GM18907 (cell line): ENCODE results near the gene AUNIP.

Source experiments
- ATAC-seq: cut with Tn5 transposase; IDR thresholded peaks from one replicate; pipeline ENCODE4 v1.9.1; 2021; ENCODE audit warnings: mild to moderate bottlenecking, moderate library complexity; ENCODE audit not compliant: unreplicated experiment

The AUNIP gene

GRCh38 chr1:25833158-25833557 is 26.1 kb downstream of the AUNIP start:
- no peak for ATAC-seq

DNA sequence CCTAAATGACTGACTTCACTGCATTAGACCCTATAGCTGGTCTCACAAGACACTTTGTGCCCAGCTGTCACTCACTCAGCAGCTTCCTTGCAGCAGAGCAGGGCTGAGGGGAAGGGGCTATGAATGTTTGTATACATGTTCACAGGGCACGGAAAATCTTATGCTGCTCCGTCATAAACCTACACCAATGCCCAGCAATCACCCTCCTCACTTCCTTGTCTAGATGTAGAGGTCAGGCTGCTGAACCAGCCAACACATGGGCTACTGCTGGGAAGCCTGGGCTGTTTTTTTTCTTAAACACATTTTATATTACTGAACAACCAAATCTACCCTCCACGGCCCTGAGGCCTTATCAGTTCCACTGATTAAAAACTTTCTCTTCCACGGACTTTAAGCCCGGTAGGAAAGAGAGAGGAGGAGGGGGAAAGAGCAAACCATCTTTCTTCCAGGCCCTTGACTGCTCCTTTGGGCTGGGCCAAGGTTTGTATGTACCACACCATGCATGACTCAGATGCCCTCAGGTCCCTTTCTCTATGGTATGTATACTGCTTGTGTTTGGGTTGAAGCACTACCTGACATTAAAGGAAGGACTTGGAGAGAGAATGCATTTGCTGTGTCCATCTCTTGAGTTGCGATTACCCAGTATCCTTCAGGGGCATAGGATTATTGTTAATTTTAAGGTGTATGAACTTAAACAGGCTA is 26.8 kb downstream of the AUNIP start:
- no peak for ATAC-seq

GRCh38 chr1:25831569-25832196 is 27.6 kb downstream of the AUNIP start:
- ATAC-seq = no peak

DNA sequence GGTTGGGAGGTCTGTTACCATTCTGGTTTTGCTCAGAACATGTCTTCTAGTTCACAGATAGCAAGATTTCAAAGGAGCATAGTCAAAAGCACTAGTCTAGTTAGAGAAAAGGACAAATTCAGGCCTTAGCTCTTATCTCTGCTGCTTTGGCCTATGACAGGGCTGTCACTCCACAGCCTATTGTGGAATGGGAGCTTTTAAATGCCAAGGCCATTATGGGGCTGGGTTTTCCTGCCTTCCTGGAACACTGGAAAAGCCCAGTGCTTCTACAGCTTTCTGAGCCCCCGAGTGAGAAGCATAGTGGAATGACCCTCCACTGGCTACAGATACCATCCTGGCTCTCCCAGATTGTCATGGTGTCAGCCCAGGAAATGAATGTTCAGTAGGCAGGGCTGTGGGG is 30.2 kb downstream of the AUNIP start:
- ATAC-seq = no peak

DNA sequence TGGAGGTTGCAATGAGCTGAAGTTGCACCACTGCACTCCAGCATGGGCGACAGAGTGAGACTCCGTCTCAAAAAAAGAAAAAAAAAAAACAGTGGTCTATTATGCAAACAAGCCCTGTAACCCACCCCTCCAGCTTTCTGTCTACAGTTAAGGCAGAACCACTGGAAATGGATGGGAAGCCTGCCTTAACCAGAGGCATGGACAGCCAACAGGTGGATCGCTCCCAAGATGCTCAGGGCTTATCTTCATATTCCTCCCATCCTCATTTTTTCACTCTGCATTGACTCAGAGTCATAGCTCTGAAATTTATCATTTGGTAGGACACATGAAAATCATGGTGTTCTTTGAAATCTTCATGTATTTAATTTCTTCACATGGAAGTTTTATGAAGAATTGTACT is 30.8 kb downstream of the AUNIP start:
- ATAC-seq = no peak

- ATAC-seq = no peak
Observed at GRCh38 chr1:25826571-25826970, 32.7 kb downstream of the AUNIP start.

DNA sequence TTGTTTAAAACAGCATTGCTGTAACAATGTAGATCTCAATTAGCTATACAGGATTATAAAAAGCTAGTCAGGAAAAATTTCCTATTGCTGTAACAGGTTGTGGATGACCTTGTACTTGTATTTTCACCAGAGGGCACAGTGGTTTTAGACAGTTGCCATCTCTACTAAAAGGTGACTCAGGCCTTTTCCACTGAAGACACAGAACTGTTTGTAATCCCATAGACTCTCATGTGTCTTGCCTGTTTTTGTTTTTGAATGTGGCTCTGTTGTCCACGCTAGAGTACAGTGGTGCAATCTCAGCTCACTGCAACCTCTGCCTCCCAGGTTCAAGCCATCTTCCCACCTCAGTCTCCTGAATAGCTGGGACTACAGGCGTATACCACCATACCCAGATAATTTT is 33.7 kb downstream of the AUNIP start:
- ATAC-seq = no peak

GRCh38 chr1:25821630-25822091 is 37.6 kb downstream of the AUNIP start:
- ATAC-seq = no peak

DNA sequence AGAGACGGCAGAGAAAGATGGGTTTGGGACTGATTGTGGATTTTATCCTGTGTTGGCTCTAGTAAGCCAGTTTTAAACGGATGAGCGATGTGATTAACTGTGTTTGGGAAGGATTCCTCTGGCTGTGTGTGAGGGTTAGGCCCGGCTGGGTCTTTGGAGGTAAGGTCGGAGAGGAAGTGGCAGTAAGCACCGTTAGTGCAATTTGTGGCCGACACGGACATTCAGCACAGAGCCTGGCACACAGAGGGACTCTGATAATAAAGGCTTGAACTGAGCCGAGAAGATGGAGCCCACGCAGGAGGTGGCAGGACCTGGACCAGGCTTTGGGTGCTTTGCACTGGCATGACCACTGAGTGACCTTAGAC is 38.2 kb downstream of the AUNIP start:
- no peak for ATAC-seq

DNA sequence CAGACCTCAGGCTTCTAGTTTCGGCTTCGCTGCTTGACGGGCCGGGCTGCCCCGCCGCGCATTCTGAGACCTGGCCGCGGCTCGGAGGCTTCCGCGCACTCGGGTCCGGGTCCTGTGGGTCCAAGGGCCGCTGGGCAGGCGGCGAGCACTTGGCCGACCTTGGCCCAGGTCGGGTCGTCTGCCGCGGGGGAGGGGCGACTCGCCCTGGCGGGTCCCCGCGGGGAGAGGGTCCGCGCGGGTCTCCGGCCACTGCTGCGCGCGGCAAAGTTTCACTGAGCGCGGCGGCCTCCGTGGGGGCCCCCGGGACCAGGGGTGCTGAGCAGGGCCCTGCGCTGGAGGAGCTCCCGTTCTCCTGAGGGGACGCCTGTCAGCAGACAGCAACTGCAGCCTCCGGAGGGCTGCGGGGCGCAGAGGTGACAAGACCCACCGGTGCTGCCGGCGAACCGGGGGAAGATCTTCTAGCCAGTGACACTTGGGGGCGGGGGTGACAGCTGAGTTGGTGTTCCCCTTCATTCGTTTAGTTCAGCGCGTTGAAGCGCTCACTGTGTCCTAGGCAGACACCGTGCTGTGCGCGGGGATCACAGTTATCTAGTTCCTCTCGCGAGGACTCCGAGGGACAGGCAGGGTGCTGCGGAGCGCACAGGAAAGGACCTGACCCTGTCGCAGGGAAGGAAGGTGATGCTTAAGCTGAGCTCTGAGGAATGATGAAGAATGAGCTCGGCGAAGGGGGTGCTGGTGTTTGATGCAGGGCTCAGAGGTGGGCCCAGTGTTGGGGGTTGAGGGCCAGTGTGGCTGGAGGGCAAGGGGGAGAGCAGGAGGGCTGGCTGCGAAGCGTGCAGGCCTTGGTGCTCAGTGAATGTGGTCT is 38.8 kb downstream of the AUNIP start:
- peak; percentile 50 for ATAC-seq

DNA sequence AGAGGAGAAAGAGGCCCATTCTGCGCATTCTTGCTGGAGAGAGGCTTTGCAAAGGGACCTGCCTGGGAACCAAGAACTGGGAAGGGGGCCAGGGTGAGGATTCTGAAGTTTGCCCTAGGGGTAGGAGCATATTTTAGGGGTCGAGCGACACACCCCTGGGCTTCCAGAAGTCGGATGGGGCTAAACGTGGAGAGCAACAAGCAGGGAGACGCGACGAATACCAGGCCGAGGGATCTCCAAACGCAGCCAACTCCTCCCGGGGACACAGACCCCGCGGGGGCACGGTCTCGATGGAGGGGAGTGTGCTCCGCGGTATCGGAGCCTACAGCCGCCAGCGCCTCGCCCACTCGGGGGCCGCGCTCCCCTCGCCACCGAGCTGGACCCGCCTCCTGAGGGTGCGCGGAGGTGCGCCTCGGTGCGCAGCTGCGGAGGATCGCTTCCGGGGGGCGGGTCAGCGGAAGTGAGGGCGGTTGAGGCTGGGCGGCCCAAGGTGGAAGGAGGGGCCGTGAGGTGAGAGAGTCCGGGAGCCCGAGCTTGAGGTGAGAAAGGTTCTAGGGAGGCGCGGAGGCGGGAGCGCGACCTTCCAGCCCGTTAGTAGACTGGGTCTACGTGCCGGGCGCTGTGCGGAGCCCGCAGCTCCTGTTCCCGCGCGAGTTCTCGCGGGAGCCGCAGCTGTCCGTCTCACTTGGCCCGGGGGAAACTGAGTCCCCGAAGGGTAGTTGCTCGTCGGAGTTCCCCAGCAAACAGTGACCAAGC is 39.6 kb downstream of the AUNIP start, which contains the start of gene MTFR1L:
MTFR1L (plus strand) TSS at position 464 of the 756 bp plus-strand sequence. CDS start 3,151 bp downstream, outside the sequence.
- peak; percentile 85 for ATAC-seq

GRCh38 chr1:25818569-25818968 is 40.7 kb downstream of the AUNIP start:
- ATAC-seq = no peak

DNA sequence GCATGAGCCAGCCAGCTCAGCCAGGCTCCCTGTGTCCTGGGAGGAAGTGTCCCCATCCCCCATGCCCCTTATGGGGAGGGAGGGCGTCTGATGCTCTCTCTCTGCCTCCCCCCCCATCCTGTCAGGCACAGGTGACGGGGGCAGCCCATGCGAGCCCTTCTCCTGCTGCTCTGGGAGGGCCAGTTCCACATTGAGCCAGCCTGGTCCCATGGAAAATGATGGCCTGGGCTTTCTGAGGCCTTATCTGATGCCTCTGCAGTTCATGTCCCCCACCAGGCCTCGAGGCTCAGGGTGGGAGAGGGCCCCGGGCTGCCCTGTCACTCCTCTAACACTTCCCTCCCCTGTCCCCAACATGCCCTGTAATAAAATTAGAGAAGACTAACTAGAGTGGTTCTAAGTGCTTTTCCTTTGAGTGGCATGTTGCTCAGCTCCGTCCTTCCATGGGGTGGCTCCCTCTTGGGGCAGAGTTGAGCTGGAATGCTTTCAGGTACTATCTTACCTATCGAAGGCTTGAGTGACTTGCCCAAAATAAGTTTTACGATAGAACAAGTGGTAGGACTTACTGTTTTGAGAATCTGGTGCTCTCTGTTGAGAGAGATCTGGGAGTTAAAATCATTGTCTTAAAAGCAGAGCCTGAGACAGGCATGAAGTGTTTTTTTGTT is 41.3 kb downstream of the AUNIP start:
- ATAC-seq = no peak

DNA sequence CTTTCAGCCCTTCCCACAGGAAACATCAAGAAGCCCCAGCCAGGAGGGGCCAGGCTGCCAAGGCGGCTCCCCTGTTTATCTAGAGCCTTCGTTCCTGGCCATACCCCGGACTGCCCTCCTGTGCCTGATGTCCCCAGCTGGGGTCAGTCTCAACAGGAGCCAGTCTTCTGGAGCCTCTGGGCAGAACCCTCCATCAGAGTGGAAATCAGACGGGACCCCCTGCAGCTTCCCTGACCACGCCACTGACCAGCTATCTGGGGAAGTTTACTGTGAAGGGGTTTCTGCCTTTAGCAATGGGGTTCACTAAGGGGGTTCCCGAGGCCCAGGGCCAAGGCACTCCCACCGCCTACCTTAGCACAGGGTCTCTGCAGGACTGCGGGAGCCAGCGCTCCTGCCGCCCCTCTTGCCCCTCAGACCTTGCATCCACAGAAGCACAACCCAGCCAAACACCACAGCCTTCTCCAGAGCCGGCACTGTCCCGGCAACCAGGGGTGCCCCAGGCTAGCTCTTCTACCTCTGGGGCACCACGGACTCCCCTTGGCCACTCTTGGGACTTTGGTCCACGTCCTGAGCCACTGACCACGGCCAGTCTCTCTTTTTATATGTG is 43.0 kb downstream of the AUNIP start:
- no peak for ATAC-seq

DNA sequence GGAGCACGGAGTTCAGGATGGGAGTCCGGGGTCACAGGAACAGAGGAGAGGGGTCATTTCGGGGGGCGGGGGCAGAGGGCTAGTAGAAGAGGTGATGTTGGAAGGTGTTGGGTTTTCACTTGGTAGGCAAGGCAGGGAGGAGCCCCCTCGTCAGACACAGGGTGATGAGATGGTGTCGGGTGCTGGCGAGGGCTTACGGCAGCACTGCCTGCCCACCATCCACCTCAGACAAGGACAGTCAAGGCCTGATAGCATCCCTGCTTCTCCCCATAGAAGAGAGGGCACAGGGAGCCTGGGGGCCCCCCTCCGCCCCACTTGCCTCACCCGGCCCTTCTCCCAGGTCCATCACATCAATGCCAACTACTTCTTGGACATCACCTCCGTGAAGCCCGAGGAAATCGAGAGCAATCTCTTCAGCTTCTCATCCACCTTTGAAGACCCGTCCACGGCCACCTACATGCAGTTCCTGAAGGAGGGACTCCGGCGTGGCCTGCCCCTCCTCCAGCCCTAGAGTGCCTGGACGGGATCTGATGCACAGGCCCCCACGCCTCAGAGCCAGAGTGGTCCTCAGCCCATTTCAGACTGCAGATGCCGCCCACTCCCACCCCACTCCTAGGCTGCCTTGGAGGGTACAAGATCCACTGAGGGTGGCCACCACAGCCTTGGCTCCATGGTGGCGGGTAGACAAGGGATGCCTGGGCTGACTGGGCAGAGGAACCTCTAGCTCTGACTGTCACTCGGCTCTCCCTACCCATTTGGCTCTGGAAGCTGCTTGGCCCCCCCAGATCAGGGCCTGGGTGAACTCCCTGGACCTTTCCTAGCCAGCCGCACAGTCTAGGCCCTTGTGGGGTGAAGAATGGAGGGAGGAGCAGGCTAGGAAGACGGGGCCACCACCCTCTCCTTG is 43.8 kb downstream of the AUNIP start:
- no peak for ATAC-seq

DNA sequence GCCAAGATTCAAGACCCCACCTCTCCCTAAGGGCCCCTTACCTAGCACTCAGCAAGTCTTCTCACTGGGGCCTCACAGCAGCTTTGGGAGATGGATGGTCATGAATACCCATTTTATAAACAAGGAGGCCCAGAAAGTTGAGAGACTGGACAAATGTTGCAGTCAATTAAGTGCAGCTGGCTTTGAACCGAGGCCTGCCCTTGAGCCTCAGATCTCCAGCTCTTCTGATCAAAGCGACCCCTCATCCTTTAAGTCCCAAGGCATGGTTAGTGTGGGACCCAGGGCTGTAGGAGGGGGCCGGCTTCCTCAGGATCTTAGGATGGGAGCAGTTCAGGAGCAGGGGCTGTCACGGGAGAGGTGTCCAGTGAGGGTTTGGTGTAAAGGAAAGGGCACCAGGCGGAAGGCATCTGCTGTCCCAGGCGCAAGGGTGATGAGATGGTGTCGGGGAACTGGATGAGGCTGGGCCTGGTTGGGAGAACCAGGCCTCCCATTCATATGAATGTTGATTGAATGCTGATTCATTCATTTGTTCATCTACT is 44.6 kb downstream of the AUNIP start:
- no peak for ATAC-seq

DNA sequence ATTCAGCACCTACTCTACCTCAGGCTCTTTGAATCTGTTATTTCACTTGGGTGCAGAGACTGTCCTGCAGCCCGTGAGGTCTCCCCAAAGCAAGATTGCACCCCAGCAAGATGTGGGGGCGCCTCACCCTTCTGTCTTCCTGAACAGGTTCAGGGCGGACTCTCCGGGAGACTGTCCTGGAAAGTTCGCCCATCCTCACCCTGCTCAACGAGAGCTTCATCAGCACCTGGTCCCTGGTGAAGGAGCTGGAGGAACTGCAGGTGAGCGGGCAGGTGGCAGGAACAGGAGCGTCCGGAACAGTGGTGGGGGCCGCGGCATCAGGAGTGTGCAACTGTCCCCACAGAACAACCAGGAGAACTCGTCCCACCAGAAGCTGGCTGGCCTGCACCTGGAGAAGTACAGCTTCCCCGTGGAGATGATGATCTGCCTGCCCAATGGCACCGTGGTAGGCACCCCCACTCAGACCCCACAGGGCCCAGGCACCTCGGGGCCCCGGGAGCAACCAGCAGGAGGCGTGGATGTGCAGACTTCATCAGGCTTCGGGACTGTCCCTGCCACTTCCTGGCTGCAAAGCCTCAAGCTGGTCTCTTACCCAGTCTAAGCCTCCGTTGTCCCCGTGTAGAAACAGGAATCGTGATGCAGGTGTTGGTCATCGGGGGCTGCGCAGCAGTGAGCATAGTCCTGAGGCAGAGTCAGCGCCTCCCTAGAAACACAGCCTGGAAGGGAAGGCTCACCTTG is 45.4 kb downstream of the AUNIP start:
- ATAC-seq = no peak
